ENCODE data around the gene CNTD1. TPM values are rescaled to one million over a fixed set of nuclear protein-coding genes. Genes with fewer than 3 reads are reported as not detected.

Gene CNTD1
- total and polyA plus RNA-seq, 2 donors (not counting 1 experiment from before 2014, with no cell fraction given) = 0.14 to 0.66 TPM

GRCh38 chr17:42835732-42836131, 37.1 kb downstream of the CNTD1 start:
- Histone ChIP-seq H3K4me2 (ENCODE audit: extremely low read depth, insufficient read depth, low read length) (no peak overlapping the region), H3K9ac (ENCODE audit: insufficient read depth, low read length) (no peak overlapping the region), H3K4me3 (replicated peaks in 1 of 4; ENCODE audit: control extremely low read depth in 1 of 4, insufficient read depth in 1 of 4, low read depth in 3 of 4, low read length in 4 of 4) (no peak overlapping the region), H2AFZ (ENCODE audit: low read length) (no peak overlapping the region), H3K79me2 (ENCODE audit: control insufficient read depth, insufficient read depth, low read length) (peaks cover 20% of the 10 kb centered on the region), H3K9me3 (ENCODE audit: control insufficient read depth, insufficient read depth, low read depth, low read length) (no peaks in the 10 kb centered on the region), H3K4me1 (ENCODE audit: control insufficient read depth, extremely low read depth, insufficient read depth, low read length) (no peaks in the 10 kb centered on the region), H3K27ac (ENCODE audit: insufficient read depth, low read length) (no peak overlapping the region), H3K27me3 (ENCODE audit: control insufficient read depth, insufficient read depth, low read length) (no peaks in the 10 kb centered on the region), H4K20me1 (ENCODE audit: control insufficient read depth, extremely low read depth, insufficient read depth, low read length) (no peaks in the 10 kb centered on the region), H3K36me3 (ENCODE audit: control insufficient read depth, insufficient read depth, low read length) (peaks cover 7% of the 10 kb centered on the region)
- TF ChIP-seq EZH2 (IDR thresholded peaks at IDR 0.05; ENCODE audit: low read length, missing control alignments) (no peak), CTCF (conservative IDR thresholded peaks at IDR 0.05 in 1 of 2, IDR thresholded peaks at IDR 0.05 in 1 of 2; ENCODE audit: low read depth in 1 of 2, low read length in 2 of 2) (no peak)
- DNase-seq (ENCODE audit: low read depth in 2 of 2) = no peak

DNA sequence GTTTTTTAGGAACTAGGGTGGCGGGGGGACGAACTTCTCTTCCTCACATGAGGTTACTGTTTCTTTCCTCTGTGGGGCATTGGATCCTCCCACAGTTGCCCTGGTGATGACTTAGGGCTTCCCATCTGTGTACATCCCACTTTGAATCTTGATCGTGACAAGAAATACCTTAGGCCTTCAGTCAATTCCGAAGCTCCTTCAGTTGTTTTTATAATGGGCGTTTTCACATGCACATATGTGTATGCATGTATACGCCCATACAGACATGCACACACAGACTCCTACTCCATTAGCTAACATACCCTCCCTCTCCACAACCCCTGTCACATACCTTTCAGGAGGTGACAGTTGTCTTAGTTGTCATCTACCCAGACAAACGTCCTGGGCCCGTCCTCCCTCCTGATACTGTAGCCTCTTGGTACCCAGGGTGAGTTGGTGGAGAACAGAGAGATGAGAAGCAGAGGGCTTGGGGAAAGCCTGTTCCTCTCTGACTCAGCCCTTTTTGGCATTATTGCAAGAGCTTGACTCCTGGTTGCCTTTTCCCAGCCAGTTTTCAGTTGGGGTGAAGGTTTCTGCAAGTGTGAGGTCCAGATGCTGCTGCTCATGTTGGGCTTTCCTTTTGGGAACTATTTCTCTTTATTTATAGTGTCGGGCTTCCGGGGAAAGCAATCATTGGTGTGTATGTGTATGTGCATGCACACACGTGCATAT, 43.5 kb downstream of the CNTD1 start:
- no peak overlapping the region for H3K27ac ChIP-seq (ENCODE audit: insufficient read depth, low read length)
- no peaks in the 10 kb centered on the region for H3K79me2 ChIP-seq (ENCODE audit: control insufficient read depth, insufficient read depth, low read length)
- H4K20me1 ChIP-seq (ENCODE audit: control insufficient read depth, extremely low read depth, insufficient read depth, low read length) = no peaks in the 10 kb centered on the region
- no peaks in the 10 kb centered on the region for H3K9me3 ChIP-seq (ENCODE audit: control insufficient read depth, insufficient read depth, low read depth, low read length)
- H3K4me3 ChIP-seq (replicated peaks in 1 of 4; ENCODE audit: control extremely low read depth in 1 of 4, insufficient read depth in 1 of 4, low read depth in 3 of 4, low read length in 4 of 4) = no peak overlapping the region
- H2AFZ ChIP-seq (ENCODE audit: low read length) = no peak overlapping the region
- H3K27me3 ChIP-seq (ENCODE audit: control insufficient read depth, insufficient read depth, low read length) = no peaks in the 10 kb centered on the region
- H3K9ac ChIP-seq (ENCODE audit: insufficient read depth, low read length) = no peak overlapping the region
- H3K36me3 ChIP-seq (ENCODE audit: control insufficient read depth, insufficient read depth, low read length) = peaks cover 11% of the 10 kb centered on the region
- no peak for TF ChIP-seq EZH2 (IDR thresholded peaks at IDR 0.05; ENCODE audit: low read length, missing control alignments)
- TF ChIP-seq CTCF (conservative IDR thresholded peaks at IDR 0.05 in 1 of 2, IDR thresholded peaks at IDR 0.05 in 1 of 2; ENCODE audit: low read depth in 1 of 2, low read length in 2 of 2) = no peak
- no peak overlapping the region for H3K4me2 ChIP-seq (ENCODE audit: extremely low read depth, insufficient read depth, low read length)
- H3K4me1 ChIP-seq (ENCODE audit: control insufficient read depth, extremely low read depth, insufficient read depth, low read length) = no peaks in the 10 kb centered on the region
- DNase-seq (ENCODE audit: low read depth in 2 of 2) = peak in 1 of 2 donors; percentile 43

- no peak overlapping the region for H3K27ac ChIP-seq (ENCODE audit: insufficient read depth, low read length)
- no peaks in the 10 kb centered on the region for H3K4me1 ChIP-seq (ENCODE audit: control insufficient read depth, extremely low read depth, insufficient read depth, low read length)
- no peaks in the 10 kb centered on the region for H3K9me3 ChIP-seq (ENCODE audit: control insufficient read depth, insufficient read depth, low read depth, low read length)
- no peak overlapping the region for H3K4me2 ChIP-seq (ENCODE audit: extremely low read depth, insufficient read depth, low read length)
- no peaks in the 10 kb centered on the region for H3K79me2 ChIP-seq (ENCODE audit: control insufficient read depth, insufficient read depth, low read length)
- peaks cover 9% of the 10 kb centered on the region for H3K36me3 ChIP-seq (ENCODE audit: control insufficient read depth, insufficient read depth, low read length)
- H3K27me3 ChIP-seq (ENCODE audit: control insufficient read depth, insufficient read depth, low read length) = no peaks in the 10 kb centered on the region
- DNase-seq (ENCODE audit: low read depth in 2 of 2) = peak; percentile 54 to 81
- no peaks in the 10 kb centered on the region for H4K20me1 ChIP-seq (ENCODE audit: control insufficient read depth, extremely low read depth, insufficient read depth, low read length)
- no peak overlapping the region for H3K9ac ChIP-seq (ENCODE audit: insufficient read depth, low read length)
- no peak overlapping the region for H2AFZ ChIP-seq (ENCODE audit: low read length)
- no peak for TF ChIP-seq EZH2 (IDR thresholded peaks at IDR 0.05; ENCODE audit: low read length, missing control alignments)
- peak; percentile 100 for TF ChIP-seq CTCF (conservative IDR thresholded peaks at IDR 0.05 in 1 of 2, IDR thresholded peaks at IDR 0.05 in 1 of 2; ENCODE audit: low read depth in 1 of 2, low read length in 2 of 2)
- H3K4me3 ChIP-seq (replicated peaks in 1 of 4; ENCODE audit: control extremely low read depth in 1 of 4, insufficient read depth in 1 of 4, low read depth in 3 of 4, low read length in 4 of 4) = no peak overlapping the region
These were observed 44.8 kb downstream of the CNTD1 start for GRCh38 chr17:42843358-42843934.

All from fibroblast of lung (primary cell).